Retina (tissue), 1 donor: ENCODE data around the gene NFYB.
"Not testable (repeated sequence)": the region's sequence is repeated elsewhere in the genome, so short reads cannot be mapped to it uniquely, and the experiment has no call there.

ENCODE experiments used
- DNase-seq: peaks from one replicate; pipeline ENCODE4 v3.0.0-alpha.2; 2016

Gene NFYB

DNA sequence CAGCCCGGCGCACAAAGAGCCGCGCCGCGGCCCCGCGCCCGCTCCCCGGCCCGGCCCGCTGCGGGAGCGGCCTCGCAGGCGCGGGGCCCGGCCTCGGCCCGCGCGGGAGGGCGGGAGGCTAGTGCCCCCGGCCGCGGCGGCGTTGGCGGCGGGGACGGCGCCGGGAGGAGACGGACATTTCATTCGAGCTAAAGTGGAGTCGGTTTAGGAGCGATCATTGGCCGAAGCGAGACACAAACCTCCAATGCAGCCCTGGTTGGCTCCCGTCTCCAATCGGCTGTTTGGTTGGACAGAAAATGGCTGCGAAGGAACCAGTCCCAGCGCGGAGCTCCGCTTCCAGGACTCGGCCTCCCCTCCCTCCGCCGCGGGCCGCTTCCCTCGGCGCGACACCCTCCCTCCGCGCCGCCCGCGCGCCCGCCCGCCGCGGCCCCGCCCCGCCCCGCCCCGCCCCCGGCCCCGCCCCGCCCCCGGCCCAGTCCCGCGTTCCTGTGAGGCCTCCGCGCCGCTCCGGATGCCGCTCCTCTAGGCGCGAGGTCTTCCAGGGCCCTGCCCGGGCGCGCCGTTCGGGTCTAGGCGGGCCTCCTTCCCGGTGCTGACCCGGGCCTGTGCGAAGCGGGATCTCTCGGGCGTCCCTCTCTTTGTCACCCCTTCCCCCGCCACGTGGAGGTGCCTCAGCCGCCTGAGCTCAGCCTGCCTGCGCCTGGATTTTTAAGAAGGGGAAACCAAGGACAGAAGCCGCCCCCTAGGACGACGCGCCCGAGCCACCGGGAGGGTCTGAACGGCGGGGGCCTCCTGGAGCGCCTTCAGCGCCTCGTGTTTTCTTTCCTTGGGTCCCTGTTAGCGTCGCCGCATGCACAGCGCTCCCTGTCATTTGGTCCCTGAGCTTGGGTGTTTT is at the start of gene NFYB:
Gene NFYB, minus strand, starts transcription at position 309 of the 895 bp plus-strand sequence. CDS start 2,757 bp downstream, outside the sequence.
- peak; percentile 94 for DNase-seq

DNA sequence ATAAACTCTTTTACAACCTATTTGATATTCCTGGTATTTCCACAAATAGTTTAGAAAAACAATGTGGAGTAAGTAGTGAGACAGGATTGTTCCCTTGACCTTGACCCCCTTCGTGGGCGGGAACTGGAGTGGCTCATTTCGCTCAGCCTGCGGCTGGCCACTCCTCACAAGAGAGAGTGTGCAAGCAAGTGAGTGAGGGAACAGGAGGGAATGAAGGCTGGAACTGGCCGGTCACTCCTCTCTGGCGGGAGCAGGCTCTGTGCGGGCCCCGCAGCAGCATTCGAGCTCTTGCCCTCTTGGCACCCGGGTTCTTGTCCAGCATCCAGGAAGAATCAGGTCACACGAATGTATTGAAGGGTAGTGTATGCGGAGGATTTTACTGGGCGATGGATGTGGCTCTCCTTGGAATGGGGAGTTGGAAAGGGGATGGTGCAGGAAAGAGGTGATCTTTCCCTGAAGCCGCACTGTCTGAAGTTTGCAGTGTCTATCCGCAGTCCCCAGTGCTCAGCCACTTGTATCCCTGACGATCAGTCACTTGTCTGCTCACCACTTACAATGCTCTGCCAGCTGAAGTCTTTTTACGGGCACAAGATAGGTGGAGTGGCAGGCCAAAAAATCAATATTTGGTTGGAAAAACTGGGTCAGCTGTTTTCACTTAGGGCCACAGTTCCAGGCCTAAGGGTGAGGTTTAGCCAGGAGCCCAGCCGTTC is 49.6 kb upstream of the NFYB start:
- no peak for DNase-seq

DNA sequence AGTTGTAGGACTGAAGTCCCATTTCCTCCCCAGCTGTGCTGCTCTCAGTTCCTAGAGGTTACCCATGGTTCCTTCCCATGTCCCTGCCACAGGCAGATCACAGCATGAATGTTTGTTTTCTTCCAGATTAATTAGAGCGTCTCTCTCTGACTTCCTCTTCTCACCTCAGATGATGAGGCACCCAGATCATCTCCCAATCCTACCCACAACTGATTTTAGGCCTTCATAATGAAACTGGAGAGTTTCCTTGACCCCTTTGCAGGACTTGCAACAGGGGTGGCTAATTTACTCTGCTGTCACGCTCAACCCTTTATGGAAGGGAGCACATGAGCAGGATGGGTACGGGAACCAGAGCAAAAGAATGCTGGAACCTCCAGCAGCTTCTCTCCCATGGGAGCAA is 45.4 kb upstream of the NFYB start:
- no peak for DNase-seq

DNA sequence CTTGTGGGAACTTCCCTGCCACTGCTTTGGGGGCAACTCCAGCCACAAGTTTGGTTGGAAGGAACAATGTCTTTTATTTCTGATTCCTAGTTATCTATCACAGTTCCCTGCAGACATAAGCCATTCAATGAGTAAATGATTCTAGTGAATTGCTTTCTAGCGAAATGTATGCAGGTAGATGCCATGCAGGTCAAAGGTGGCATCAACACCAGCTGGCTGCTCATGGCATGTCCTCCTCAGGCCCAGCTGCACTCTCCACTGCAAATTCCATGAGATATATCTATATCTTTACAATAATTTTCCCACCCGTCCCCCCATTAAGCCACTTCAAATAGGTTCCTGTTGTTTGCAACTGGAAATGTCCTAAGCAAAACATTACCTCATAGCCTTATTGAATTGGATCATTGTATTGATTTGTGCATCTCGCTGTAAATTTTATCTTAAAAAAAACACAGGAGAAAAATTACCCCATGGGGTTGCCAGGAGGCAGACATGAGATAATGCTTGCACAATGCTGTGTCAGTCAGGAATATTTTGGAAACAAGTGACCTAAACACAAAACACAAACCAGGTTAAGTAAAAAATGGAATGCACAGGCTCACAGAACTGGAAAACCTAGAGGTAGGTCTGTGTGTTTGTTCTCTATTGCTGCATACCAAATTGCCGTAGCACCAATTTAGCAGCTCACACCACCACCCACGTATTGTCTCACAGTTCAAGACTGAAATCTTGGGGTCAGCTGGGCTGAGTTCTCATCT is 44.8 kb upstream of the NFYB start:
- no peak for DNase-seq

DNA sequence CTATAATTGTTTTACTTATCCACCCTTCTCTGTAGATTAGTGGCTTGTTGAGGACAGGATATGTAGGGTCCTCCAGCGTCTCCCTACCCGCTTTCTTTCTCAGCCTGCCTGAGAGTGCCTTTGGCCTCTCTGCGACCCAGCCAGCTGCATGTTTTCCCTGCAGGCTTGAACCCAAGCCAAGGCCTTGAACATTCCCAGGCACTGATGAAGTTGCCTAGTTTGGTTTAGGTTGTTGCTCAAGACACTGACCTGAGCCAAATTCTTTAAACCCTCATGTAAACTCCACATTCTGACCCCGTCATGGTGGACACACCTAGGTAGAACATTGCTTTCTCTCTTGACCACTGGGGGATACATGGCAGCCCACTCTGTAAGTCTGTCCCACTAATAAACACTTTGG is 44.1 kb upstream of the NFYB start:
- no peak for DNase-seq

DNA sequence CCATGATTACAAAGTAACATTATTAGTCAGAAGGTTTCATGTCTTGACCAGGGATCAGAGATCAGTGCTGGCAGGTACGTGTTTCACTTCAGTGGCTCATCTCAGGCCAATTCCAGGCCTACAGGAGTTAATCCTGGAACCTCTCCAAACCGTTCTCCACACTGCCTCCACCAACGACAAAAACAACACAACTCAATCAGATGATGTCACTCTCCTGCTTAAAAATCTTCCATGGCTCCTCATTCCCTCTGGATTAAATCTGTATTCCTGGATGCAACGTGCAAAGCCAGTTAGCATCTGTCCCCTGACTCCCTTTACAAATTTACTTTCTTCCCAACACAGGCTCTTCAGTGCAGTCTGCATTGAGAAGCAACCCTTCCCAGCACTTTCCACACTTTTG is 43.3 kb upstream of the NFYB start:
- no peak for DNase-seq

DNA sequence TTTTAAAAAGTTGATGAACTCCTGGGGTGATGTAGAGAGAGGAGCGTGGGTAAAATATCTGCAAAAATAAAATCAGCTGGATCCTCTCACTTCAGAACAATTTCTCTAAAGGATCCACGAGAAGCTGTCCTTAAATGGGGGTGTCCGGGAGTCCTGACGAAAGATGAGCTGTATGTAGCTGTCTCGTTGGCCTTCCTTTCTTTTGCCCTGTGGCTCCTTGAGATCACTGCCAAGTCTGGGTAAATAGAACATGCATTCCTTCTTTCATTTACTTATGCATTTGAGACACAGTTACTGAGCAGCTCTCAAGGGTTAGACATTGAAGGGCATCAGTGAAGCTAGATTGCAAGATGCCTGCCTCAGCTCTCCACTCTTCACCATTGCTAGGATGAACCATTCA is 42.4 kb upstream of the NFYB start:
- DNase-seq: no peak

DNA sequence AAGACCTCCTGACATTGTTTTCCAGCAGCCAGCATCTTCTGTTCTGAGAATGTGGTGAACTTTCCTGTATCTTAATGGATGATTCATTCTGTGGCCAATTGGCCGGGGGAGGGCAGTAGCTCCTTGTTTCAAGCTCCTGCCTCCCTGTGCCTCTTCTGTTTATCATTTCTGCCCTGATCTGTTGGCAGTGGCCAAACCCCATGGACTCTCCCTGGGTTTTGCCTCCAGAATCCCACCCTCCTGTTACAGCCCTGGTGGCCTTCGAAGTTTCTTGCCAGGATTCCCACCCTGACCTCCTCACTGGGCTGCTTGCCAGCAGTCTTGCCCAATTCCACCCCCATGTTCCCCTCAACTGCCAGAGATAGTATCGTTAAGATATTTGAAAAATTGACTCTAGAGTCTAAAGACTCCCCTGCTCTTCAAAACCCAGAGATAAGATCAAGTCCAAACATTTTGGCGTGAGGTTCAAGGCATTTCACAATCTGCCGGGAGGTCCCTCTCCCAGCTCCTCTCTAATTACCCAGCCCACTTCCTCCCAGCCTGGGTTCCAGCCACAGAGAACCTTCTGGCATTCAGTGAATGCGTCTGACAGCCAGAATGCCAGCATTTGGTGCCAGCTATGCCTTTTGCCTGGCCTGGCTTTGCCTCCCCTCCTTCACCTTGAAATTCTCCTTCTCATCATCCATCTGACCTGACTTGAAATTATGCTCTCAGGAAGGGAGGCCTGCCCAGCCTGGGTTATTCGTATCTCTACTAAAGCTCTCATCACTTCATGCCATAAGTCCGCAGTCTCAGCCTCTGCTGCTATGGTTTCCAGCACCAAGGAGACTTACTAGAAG is 39.9 kb upstream of the NFYB start:
- DNase-seq: no peak

DNA sequence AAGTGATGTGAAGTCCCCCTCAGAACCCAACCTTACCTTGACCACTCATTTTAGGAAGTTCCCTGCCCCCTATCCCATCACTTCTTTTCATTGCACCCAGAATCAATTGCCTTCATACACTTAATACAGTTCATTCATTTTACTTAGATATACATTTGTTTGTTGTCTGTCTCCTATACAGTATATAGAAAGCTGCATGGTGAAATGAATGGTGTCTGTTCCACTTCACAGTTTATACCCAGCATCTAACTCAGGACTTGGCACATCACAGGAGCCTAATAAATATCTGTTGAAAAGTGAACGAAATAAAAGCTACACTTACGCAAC is 39.3 kb upstream of the NFYB start:
- DNase-seq: no peak

DNA sequence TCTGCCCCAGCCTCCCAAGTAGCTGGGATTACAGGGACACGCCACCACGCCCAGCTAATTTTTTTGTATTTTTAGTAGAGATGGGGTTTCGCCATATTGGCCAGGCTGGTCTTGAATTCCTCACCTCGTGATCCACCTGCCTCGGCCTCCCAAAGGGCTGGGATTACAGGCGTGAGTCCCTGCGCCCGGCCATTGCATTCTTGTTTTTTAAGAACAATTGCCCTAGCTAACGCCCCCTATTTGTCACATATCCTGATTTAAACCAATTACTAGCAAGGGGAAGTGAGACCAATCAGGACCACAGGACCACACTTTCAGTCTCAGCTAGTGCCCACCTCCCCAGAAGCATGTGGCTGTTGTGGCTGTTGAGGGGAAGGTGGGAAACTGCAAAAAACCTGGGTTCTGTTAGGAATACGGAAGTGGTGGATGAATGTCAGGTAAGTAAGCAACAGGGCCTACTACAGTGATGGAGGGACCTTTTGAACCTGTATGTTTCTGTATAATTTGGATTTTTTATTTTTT is 37.8 kb upstream of the NFYB start:
- no peak for DNase-seq

DNA sequence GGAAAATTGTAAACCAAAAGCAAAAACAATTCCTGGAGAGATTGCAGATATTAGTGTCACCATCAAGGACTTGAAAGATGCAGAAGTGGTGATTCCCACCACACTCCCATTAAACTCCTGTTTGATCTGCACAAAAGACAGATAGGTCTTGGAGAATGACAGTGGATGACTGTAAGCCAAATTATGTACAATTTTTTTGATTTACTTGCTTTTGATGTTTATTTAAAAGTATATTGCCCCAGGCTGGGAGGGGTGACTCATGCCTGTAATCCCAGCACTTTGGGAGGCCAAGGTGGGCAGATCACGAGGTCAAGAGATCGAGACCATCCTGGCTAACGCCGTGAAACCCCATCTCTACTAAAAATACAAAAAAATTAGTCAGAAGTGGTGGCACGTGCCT is 35.8 kb upstream of the NFYB start:
- DNase-seq: not testable (repeated sequence)

DNA sequence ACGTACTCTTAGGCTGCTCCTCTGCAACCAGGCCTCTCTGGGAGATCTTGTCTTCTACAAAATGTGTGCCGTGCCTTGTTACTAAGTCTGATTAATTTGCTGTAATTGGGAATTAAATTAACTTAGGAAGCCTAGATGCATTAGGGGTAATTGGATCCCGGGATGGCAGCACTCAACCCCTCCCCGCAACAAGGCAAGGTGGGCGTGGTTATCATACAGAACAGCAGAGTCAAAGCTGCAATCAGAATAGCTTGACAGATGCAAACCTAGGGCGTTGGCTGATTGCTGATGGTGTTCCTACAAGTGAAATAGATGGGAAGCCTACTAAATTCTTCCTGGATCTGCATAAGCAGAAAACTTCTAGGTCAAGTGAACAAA is 34.5 kb upstream of the NFYB start:
- DNase-seq: no peak

DNA sequence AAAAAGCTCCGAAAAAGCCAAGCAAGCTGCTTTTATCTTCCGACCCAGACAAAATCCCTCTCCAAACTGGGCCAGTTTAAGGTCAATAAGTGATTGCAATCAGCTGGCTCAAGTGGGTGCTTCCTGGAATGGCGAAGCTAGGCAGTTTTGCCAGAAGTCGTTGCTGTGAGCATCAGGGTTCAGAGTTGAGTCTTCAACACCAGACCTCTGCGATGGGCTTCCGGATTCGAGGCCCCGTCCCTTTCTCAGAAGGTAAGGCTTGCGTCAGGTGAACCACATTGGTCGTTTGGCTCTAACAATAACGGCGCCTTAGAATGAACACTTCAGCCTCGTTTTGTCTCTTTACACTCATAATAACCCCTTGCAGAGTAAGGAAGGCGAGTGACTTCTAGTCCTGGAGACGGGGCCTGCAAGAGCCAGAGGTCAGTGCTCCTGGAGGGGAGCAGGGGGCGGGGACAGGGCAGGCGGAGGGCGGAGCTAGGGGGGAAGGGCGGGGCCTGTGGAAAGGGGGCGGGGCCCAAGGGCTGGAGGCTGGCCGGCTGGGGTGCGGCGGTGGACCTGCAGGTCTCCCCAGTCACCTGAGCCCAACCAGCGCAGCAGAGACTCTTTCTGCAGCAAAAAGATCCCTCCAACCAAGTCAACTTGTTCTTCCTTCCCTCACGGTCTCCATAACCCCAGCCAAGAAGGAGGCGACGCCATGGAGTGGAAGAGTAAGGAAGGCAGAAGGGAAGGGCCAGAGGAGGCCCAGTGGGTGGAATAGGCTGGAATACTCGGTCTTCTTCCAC is 34.0 kb upstream of the NFYB start:
- no peak for DNase-seq

DNA sequence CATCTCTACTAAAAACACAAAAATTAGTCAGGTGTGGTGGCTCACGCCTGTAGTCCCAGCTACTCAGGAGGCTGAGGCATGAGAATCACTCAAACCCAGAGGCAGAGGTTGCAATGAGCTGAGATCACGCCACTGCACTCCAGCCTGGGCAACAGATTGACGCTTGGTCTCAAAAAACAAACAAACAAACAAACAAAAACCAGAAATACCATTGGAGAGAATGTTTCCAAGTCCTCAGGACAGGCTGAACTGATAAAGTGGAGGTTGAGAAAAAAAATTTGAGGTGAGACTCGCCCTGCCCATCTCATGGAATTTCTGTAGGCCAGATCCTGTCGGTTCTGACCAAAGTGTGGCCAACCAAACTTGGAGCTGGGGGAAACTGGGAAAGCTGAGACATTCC is 30.6 kb upstream of the NFYB start:
- no peak for DNase-seq

DNA sequence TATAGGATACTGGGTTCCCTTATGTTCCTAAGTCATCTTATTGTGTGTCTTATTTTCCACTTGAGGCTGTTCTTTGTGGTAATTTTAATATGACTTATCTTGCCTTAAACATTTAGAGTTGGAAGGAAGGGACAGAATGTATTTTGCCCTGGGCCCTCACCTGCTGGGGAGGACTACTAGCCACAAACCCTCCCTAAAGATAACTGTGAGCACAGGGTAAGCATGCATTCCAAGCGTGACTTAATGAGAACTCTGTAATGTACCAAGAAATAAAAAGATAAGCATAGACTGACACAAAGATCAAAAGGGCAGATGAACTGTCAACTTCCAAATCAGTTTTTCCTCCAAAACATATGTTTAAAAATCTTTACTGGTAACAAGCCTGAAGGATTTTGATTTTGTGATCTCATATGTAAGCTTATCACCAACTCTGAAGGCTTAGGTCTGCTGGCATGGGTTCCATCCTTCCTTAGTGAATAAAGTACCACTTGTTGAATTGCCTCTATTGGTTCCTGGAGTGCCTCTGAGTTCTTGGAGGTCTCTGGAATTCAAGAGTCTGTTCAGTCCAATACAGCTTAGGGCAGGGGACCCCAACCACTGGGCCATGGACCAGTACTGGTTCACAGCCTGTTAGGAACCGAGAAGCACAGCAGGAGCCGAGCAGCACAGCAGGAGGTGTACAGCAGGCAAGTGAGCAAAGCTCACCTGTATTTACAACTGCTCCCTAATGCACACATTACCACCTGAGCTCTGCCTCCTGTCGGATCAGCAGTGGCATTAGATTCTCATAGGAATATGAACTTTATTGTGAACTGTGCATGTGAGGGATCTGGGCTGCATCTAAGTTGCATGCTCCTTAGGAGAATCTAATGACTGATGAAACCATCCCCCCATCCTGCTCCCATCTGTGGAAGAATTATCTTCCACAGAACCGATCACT is 29.8 kb upstream of the NFYB start:
- no peak for DNase-seq

DNA sequence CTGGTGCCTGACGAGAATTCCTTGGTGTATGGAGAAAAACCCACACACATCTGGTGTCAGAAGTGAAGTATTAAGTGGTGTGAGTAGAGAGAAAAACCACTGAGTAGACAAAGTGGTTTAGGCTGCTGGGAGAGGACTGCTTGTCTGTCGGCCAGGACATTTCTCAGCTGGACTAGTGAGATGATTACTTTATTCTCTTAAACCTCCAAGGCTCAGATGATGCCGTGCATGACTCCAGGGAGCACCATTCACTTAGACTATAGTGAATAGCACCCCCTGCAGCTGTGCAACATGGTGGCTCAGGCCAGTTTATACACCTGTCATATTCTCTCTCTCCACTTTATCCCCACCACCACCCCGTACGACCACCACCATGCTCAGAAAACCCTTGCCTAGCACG is 28.5 kb upstream of the NFYB start:
- DNase-seq: no peak

DNA sequence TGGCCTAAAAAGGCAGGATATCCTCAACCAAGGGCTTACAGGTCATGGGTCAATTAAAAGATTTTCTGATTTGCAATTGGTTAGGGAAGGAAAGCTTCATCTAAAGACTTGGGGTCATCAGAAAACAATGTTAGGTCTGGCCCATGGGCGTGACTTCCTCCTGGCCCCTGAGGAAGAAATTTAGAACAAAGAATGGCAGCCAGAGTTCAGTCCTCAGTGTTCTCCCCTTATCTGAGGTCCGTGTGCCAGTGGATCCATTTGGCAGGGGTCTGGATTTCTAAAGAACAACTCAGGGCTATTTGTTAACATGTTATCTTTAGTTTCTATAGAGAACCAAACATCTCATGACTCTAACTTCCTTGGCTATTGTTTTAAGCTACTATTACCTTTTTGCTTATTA is 27.8 kb upstream of the NFYB start:
- DNase-seq: no peak

DNA sequence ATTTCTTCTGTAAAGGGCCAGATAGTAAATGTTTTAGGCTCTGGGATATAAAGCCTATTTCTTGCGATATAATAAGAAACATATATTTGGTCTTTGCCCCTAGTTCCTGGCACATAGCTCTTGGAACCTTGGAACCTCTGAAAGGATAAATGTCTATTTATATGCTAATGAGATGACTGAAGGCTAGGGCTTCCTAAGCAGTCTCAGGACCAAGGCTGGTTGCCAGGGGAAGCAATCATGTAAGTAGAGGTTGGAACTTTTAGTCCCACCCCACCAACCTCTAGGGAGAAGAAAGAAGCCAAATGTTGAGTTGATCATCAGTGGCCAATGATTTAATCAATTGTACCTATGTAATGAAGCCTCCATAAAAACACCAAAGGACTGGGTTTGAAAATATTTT is 26.6 kb upstream of the NFYB start:
- no peak for DNase-seq

DNA sequence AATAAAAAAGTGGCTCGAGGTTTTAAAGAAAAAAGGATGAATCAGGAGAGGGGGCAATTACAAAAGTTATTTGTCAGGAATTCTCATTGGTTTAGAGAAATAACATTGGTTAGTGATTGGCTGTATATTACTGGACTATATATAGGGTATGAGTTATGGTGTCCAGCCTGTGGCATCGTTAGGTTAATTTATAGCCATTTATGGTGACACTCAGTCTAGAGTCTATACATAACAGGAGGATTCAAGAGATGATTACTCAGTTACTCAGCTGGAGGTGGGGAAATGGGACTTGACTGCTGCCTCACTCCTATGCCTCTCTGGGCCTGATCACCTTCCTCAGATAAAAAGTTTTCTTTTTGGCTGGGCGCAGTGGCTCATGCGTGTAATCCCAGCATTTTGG is 25.6 kb upstream of the NFYB start:
- no peak for DNase-seq

DNA sequence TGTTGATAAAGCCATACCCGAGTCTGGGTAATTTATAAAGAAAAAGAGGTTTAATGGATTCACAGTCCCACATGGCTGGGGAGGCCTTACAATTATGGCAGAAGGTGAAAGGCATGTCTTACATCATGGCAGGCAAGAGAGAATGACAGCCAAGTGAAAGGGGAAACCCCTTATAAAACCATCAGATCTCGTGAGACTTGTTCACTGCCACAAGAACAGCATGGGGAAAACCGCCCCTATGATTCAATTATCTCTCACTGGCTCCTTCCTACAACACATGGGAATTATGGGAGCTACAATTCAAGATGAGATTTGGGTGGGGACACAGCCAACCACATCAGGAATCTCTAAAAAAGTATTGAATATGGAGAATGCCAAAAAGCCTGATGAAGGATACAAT is 25.0 kb upstream of the NFYB start:
- DNase-seq: not testable (repeated sequence)
